GM12864 (cell line): ENCODE measurements around the gene SESN3.
A peak's percentile ranks its signal among the peaks of the same experiment; 100 is the strongest.

Experiments used
- DNase-seq: peaks from one replicate; pipeline ENCODE4 v3.0.0-alpha.2; 2011; ENCODE audit warnings: low read depth
- H3K4me3 ChIP-seq: 2 replicates; pipeline ENCODE4 v1.5.1; 2011; ENCODE audit warnings: mild to moderate bottlenecking, low read depth, low read length, control low read depth
- CTCF ChIP-seq: IDR thresholded peaks from 2 replicates; pipeline ENCODE4 v1.5.1; 2011; ENCODE audit warnings: low read depth, mild to moderate bottlenecking, moderate library complexity, low read length, control low read depth, inconsistent platforms; ENCODE audit errors: missing control alignments

SESN3 gene

GRCh38 chr11:95152876-95153856 is 77.8 kb downstream of the SESN3 start:
- DNase-seq: no peak
- TF ChIP-seq CTCF: no peak
- H3K4me3 ChIP-seq: peak overlapping the region; percentile 1; the same call in 1 of the 2 replicates

GRCh38 chr11:95150956-95151684 is 79.9 kb downstream of the SESN3 start:
- H3K4me3 ChIP-seq: peak overlapping the region; percentile 54
- peak; percentile 75 for TF ChIP-seq CTCF
- DNase-seq: peak; percentile 79

GRCh38 chr11:95149651-95150364 is 81.2 kb downstream of the SESN3 start:
- no peak for DNase-seq
- H3K4me3 ChIP-seq: no peak overlapping the region
- TF ChIP-seq CTCF: no peak

GRCh38 chr11:95148938-95149337 is 82.1 kb downstream of the SESN3 start:
- no peak for DNase-seq
- no peak for TF ChIP-seq CTCF
- no peak overlapping the region for H3K4me3 ChIP-seq

GRCh38 chr11:95148406-95148805 is 82.6 kb downstream of the SESN3 start:
- H3K4me3 ChIP-seq: no peak overlapping the region
- TF ChIP-seq CTCF: no peak
- no peak for DNase-seq

- no peak overlapping the region for H3K4me3 ChIP-seq
- TF ChIP-seq CTCF: no peak
- no peak for DNase-seq
Observed at GRCh38 chr11:95147364-95147905, 83.6 kb downstream of the SESN3 start.
